Measurements from ENCODE around the gene ATOSA.

- TF ChIP-seq TAF1 (IDR thresholded peaks at IDR 0.05; ENCODE audit: low read depth) = no peak
- TF ChIP-seq EGR1 (IDR thresholded peaks at IDR 0.05) = no peak
- TF ChIP-seq YY1 (IDR thresholded peaks at IDR 0.05; ENCODE audit: low read depth) = no peak
- no peak for TF ChIP-seq TCF12 (IDR thresholded peaks at IDR 0.05; ENCODE audit: low read depth)
- no peak for TF ChIP-seq RAD21 (IDR thresholded peaks at IDR 0.05; ENCODE audit: low read depth)
- TF ChIP-seq MAX (IDR thresholded peaks at IDR 0.05) = no peak
- no peak for TF ChIP-seq EP300 (IDR thresholded peaks at IDR 0.05; ENCODE audit: borderline replicate concordance)
- TF ChIP-seq TEAD4 (IDR thresholded peaks at IDR 0.05) = no peak
- no peak for TF ChIP-seq NFIC (IDR thresholded peaks at IDR 0.05)
- TF ChIP-seq FOXM1 (IDR thresholded peaks at IDR 0.05; ENCODE audit: borderline replicate concordance, low read depth) = no peak
These were observed 33.3 kb downstream of the ATOSA start for GRCh38 chr15:52645916-52646315.
